SKM-1 (cell line): Measurements from ENCODE around the gene TARS2.

Source experiments
- DNase-seq: peaks from one replicate; lab custom pipeline; 2025; ENCODE audit not compliant: unreplicated experiment; lab: John Stamatoyannopoulos, UW

The TARS2 gene, protein sequence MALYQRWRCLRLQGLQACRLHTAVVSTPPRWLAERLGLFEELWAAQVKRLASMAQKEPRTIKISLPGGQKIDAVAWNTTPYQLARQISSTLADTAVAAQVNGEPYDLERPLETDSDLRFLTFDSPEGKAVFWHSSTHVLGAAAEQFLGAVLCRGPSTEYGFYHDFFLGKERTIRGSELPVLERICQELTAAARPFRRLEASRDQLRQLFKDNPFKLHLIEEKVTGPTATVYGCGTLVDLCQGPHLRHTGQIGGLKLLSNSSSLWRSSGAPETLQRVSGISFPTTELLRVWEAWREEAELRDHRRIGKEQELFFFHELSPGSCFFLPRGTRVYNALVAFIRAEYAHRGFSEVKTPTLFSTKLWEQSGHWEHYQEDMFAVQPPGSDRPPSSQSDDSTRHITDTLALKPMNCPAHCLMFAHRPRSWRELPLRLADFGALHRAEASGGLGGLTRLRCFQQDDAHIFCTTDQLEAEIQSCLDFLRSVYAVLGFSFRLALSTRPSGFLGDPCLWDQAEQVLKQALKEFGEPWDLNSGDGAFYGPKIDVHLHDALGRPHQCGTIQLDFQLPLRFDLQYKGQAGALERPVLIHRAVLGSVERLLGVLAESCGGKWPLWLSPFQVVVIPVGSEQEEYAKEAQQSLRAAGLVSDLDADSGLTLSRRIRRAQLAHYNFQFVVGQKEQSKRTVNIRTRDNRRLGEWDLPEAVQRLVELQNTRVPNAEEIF

DNA sequence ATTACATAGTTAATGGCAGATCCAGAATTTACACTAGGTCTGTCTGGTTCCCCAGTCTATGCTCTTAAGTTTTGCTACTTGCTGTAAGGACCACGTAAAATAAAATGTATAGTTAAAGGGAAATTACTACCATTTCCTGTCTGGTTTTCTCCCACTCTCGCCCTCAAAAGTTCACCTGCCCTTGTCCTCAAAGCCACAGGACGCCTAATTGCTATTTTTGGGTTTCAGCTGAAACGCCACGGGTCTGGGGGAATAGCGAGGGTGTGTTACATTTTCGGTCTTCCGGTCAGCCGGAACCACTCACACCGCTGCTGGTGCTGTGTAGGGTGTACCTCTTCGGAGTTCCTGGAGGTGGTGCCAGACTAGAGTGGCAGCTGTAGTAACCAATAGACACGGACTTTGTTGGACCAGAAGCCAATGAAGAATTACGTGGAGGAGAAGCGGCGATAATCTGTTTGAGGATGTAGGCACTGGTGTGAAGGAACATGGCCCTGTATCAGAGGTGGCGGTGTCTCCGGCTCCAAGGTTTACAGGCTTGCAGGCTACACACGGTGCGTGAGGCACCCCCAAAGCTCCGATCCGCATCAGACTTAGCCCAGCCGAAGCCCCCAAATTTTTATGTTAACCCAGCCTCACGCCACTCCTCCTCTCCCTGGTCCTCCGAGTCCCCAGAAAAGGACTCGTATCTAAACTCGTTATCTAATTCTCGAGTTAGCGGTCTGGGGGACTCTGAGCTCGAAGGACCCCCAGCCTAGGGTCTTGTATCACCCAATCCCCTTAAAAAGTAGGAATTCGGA is at the start of gene TARS2:
TSS of gene TARS2 (plus strand) at position 454 of the 797 bp plus-strand sequence. CDS start at position 486, 32 bp downstream.
- peak; percentile 100 for DNase-seq

DNA sequence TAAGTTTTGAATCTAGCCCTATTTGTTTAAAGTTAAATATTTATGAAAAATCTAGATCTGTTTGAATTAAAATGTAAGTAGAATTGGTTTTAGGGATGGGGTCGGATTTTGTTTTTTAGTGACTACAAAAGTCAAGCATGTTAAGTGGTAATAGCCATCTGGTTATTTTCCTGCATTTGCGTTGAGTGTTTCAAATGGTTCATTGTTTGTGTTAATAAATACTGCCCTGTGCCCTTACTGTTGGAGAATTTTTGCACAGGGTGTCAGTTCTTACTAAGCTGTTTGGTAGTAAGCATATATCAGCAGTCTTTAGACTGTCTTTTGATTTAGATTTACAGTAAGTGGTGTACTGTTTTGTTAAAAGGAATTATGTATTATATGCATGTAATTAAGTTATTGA is 46.1 kb upstream of the TARS2 start:
- no peak for DNase-seq

DNA sequence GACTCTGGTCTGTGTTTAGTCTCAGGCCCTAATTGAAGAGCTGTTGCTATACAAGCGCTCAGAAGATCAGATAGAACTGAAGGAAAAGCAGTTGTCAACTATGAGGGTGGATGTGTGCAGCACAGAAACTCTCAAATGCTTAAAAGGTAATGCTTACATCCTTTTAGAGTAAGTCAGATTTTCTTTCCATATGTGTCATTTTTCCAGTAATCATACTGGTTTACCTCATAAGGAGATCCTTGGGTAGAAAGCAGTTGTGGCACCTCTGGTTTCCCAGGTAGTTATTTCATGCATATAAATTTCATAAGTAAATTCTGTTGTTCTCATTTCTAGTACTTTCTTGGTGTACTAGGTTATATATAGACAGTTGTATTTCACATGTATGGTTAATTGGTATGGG is 43.0 kb upstream of the TARS2 start:
- DNase-seq: no peak

DNA sequence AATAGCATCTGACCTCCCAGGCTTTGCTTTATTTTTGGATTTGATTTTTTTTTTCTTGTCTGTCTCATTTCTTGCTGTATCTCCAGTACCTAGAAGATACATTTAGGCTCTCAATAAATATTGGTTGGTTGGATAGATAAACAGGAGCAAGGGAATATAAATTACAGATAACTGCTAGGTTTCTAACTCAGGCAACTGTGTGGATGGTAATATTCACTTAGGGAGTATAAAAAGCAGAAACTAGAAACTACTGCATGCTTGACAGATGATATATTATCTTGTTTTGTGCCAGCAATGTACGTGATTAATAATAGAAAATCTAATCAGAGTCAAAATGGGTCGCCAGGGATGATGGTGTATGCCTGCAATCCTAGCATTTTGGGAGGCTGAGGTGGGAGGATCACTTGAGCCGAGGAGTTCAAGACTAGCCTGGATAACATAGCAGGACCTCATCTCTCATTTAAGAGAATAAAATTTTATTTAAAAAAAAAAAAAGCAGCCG is 31.0 kb upstream of the TARS2 start:
- no peak for DNase-seq

DNA sequence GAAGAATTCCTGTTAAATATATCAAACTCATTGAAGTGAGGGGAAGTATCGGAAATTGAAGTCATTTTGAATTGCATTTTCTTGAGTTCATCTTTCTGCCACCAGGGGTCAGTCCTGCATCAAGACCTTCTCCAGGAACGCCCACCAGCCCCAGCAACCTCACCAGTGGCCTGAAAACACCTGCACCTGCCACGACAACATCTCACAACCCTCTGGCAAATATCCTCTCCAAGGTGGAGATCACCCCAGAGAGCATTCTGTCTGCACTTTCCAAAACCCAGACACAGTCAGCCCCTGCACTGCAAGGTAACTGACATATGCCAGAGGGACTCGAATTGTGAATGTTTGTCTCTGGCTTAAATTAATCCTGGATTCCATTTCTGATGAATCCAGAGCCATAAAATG is 22.8 kb upstream of the TARS2 start:
- peak; percentile 84 for DNase-seq

DNA sequence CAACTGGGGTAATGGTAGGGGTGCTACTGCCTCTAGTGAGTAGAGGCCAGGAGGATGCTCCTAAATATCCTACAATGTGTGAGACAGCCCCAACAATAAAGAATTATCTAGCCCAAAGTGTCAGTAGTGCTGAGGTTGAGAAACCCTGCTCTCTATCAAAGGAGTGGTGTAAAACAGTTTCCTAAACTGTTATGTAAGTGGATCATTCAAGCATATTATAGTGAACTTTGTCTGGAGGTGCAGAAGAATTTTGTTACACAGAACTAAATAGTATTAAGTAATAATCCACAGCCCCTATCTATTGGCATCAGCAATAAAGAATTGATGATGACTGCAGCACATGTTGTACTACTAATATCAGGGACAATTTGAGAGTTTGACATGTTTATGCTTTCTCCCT is 20.3 kb upstream of the TARS2 start:
- DNase-seq: no peak

DNA sequence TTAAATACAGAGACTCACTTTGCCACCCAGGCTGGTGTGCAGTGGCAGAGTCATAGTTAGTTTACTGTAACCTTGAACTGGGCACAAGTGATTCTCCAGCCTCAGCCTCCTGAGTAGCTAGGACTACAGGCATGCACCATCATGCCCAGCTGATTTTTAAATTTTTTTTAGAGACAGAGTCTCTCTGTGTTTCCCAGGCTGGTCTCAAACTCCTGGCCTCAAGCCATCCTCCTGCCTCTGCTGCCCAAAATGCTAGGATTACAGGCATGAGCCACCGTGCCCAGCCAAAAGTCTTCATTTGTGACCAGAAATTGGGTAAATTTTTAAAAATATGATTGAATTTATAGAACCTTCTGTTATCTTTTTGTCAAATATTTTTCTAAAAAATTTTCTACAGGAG is 17.9 kb upstream of the TARS2 start:
- DNase-seq: no peak

DNA sequence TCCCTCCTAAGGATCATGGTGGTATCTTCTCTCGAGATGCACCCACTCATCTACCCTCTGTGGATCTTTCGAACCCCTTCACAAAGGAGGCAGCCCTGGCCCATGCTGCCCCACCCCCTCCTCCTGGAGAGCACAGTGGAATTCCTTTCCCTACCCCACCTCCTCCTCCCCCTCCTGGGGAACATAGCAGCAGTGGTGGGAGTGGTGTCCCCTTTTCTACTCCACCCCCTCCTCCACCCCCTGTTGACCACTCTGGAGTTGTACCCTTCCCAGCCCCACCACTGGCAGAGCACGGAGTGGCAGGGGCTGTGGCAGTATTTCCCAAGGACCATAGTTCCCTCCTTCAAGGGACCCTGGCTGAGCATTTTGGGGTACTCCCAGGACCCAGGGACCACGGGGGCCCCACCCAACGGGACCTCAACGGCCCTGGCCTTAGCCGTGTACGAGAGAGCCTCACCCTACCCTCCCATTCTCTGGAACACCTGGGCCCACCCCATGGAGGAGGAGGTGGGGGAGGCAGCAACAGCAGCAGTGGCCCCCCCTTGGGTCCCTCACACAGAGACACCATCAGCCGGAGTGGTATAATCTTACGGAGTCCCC is 14.5 kb upstream of the TARS2 start:
- DNase-seq: no peak

DNA sequence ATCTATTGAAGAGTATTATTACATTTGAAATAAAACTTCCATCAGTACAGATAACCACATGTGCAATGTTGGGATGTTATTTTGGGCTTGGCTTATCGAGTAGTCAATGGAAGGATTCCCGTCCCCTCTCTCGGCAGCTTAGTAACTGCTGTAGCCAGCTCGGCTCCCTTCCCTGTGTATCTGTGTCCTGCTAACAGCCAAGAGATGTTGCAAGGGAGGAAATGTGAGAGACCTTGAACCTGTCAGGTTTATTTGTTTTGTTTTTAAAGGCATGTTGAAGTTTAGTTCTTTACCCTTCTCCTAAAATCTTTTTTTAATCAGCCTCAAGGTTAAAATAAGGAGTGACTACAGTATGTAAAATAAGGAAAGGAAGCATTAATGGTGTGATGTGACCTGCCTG is 13.6 kb upstream of the TARS2 start:
- DNase-seq: no peak

DNA sequence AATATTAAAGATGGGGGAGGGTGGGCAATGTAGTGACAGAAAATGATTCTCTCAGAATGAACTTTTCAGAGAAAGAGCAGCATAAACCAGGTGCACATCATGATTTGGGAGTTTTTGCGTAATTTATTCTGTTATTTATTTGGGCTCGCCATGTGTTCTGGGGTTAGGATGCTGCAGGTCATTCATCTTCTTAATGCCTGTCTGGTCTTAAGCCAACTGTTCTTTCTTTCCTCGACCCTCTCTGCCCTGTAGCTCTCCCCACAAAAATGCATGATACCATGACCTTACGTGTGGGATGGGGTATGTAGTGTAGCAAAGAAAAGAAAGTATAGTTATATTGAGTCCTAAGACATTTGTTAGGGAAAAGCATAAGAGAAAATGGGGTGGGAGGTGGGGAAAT is 12.3 kb upstream of the TARS2 start:
- no peak for DNase-seq

DNA sequence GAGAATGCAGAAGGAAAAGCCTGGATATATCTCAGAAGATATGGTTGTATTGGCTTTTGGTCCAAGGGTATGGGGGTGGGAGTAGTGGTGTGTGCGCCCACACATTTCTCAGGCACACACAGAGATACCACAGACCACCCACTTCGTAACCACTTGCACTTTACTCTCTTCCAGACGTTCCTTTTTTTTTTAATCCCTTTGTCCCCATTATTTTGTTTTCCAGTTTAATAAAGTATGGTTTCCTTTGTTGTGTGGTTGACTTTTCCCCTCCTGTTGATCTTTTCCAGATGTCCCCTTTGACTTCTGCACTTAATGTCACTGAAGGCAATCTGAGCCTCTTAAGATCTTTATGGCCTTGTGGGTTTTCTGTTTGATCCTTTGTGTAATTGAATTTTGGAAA is 10.5 kb upstream of the TARS2 start:
- DNase-seq: no peak

DNA sequence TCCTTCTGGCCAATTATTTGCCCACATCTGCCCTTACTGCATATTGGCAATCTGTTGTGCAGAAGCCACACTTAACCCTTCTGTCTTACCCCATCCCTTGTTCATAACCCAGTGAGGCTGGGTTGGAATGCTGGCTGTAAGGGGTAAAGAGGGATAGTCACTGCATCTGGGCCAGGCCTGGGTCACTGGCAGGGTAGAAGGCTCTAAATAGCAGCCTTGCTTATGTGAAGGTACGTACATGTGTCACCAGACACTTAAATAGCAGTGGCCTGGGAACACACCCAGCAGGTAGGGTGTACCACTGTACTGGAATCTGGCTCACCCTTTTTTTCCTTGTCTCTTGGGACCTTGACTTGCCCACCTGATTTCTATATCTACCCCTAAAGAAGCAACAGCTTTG is 9.9 kb upstream of the TARS2 start:
- DNase-seq: no peak

DNA sequence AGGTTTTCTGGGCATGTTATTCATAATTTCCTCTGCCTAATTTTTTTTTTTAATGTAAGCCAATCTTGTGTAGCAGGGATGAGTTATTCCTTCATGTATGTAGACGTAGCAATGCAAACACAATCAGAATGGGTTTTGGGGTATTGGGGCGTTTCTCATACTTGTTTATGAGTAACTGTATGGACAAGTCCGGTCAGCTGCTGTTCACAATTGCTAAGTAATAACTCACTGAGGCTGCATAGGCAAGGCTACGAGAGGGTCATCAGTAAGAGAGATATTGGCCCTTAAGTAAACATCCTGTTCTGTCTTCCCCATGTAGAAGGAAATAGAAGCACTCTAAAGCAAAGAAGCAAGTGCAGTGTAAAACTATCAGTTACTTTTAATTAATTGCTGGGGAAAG is 9.5 kb upstream of the TARS2 start:
- no peak for DNase-seq

DNA sequence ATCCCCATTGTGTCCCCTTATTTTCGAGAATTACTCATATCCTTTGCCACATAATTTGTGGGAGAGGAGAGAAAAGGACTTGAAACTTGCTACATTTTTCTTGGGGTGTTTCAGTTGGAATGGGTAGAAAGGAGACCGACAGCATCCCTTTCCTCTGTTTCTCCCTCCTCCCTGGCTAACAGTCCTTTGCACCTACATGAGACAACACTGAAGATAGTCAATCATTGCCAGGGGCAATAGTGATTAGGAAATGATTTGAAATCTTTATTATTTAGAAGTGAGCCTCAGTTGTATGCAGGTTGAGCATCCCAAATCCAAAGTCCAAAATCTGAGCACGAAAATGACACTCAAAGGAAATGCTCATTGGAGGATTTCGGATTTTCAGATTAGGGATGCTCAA is 7.8 kb upstream of the TARS2 start:
- DNase-seq: no peak

DNA sequence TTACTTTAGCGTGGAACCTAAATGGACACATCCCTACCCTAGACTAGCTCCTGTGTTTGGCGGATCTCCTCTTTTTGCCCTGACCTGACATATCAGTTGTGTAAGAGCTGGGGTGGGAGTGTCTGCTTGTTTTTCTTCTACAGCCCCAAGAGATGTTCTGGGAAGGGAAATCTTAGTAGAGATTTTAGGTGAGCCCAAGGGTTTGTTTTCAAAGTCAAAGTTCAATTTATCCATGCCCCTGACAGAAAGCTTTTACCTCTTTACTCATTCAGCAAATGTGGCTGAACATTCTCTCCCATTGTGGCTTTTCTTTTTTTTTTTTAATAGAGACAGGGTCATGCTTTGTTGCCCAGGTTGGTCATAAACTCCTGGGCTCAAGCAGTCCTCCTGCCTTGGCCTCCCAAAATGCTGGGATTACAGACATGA is 7.3 kb upstream of the TARS2 start:
- DNase-seq: no peak

DNA sequence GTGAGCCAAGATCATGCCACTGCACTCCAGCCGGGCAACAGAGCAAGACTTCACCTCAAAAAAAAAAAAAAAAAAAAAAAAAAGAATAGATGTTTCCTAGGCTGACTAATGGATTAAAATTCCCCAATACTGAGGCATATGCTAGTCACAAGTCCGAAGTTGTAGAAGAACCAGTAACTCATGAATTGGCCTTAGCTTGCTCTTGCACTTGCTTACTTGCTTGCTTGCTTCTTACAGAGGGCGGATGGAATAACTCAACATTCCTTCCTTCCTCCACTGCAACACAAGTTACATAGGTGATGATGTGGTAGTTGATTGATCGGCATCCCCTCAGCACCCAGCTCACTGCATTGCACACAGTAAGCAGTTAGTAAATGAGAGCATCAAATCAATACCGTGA is 2.8 kb upstream of the TARS2 start:
- DNase-seq: no peak

DNA sequence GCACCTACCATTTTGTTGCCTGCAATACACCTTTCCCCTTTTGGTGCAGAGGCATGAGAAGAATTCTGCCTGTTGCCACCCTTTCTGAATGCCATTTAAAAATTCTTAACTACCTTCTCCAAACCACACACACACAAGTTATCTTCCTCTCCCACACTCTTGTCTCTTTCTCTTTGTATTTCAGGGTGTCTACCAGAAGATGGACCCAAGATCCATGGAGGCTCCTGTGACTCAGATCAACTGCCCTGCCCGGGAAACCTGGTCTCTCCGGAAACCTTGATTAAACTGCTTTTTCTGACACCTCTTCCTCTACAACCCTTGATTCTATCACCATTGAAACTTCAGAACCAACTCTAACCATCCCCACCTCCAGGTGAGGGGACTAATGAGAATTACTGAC is 2.4 kb upstream of the TARS2 start:
- DNase-seq: no peak

DNA sequence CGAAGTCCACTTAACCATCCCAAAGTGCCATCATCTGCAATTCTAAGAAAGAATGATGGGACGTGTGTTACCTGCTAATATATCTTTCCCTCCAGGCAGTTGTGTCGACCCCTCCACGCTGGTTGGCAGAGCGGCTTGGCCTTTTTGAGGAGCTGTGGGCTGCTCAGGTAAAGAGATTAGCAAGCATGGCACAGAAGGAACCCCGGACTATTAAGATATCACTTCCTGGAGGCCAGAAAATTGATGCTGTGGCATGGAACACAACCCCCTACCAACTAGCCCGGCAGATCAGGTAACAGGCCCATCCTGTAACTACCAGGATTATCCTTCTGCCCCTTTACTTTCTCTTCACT is 520 bp downstream of the TARS2 start:
- no peak for DNase-seq

DNA sequence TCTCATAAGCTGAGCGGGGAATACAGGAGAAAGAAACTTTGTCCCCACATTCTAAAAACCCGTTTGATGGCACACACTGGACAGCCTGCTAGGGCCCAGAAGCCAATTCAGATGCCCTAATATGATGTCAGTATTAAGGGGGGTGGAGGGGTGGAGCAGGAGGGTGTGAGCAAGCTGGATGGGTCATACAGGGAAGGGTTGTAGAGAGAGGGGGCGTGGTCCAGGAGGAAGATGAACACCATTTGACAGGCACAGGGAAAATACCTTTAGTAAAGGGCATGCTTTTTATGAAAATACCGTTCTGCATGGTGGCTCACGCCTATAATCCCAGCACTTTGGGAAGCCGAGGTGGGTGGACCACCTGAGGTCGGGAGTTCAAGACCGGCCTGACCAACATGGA is 6.0 kb downstream of the TARS2 start:
- no peak for DNase-seq

DNA sequence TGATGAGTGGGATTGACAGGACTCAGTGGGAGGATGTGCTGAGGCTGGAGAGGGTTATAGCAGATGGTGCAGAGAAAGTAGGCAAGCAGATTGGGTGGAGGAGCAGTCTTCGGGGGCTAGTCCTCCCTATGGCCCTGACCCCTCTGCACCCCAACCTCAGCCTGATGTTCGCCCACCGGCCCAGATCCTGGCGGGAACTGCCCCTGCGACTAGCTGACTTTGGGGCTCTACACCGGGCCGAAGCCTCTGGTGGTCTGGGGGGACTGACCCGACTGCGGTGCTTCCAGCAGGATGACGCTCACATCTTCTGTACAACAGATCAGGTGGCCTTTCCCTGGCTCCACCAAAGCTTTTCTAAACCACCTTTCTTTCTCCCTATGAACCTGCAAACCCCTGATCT is 11.1 kb downstream of the TARS2 start:
- DNase-seq: no peak

DNA sequence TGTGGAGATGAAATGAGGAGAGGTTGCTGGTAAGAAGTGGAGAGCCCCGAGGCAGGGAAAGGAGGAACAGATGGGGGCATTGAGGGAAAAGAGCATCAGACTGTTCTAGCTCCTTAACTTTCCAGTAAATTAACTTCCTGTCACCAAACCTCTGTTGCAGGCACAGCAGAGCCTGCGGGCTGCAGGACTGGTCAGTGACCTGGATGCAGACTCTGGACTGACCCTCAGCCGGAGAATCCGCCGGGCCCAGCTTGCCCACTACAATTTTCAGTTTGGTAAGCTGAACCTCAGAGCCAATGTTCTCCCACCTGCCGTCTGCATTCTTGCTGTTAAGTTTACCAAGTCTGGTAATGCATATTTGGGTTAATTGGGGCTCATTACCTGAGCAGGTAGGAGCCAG is 18.2 kb downstream of the TARS2 start:
- DNase-seq: no peak
